IMR-90 (cell line): ENCODE results near the gene CCDC12. TPM values are rescaled to one million over a fixed set of nuclear protein-coding genes. Genes with fewer than 3 reads are reported as not detected.
A peak's percentile ranks its signal among the peaks of the same experiment; 100 is the strongest.

Experiments
- ELK1 ChIP-seq: fragments of 150-350 bp; IDR thresholded peaks from 2 replicates; pipeline ENCODE4 v1.6.1; 2016; ENCODE audit warnings: low read depth, mild to moderate bottlenecking, low read length, moderate library complexity, borderline replicate concordance
- MAZ ChIP-seq: IDR thresholded peaks from 2 replicates; pipeline ENCODE4 v1.6.1; 2012; ENCODE audit warnings: low read depth, mild to moderate bottlenecking, low read length, improper control_type of control experiment, moderate library complexity, borderline replicate concordance
- NFE2L2 ChIP-seq: fragments of 150-350 bp; IDR thresholded peaks from 2 replicates; pipeline ENCODE4 v1.6.1; 2016; ENCODE audit warnings: low read depth, mild to moderate bottlenecking, low read length
- POLR2A ChIP-seq: IDR thresholded peaks from 2 replicates; pipeline ENCODE4 v1.6.1; 2012; ENCODE audit warnings: mild to moderate bottlenecking, low read depth, low read length
- RFX5 ChIP-seq: IDR thresholded peaks from 2 replicates; pipeline ENCODE4 v1.8.0; 2012; ENCODE audit warnings: low read depth, mild to moderate bottlenecking, low read length, moderate library complexity
- polyA plus RNA-seq, 3 experiments: library from polyadenylated mRNA; depleted of rRNA; stranded (reverse); fragments of >200 nt; gene quantifications; 2 replicates each; pipeline ENCODE4 v1.2.3, GENCODE V29; 2012; ENCODE audit warnings: low replicate concordance in 1 of 3
- total RNA-seq: library from RNA; depleted of rRNA; stranded (reverse); fragments of >200 nt; gene quantifications from 2 replicates; pipeline ENCODE4 v1.2.3, GENCODE V29; 2012

CCDC12 gene
- total and polyA plus RNA-seq, 2 of the 4 experiments (the other 2 are of a cell fraction): 15.2 to 35.1 TPM

- no peak for TF ChIP-seq ELK1
- TF ChIP-seq POLR2A: peak; percentile 96
- peak; percentile 61; the same call in 1 of the 2 replicates for TF ChIP-seq NFE2L2
- no peak for TF ChIP-seq RFX5
- peak; percentile 72; the same call in 1 of the 2 replicates for TF ChIP-seq MAZ
Observed at GRCh38 chr3:46976326-46977190, at the start of gene CCDC12 (continued).
